Measurements from ENCODE around the gene ZSWIM1.
A peak's percentile ranks its signal among the peaks of the same experiment; 100 is the strongest.

Gene ZSWIM1

GRCh38 chr20:45880988-45881788 is at the start of gene ZSWIM1:
ZSWIM1 (plus strand) TSS chr20:45881227; CDS start chr20:45882593, 1,366 bp downstream.
- DNase-seq, result peak; percentile 99

GRCh38 chr20:45832619-45833018 is 48.4 kb upstream of the ZSWIM1 start:
- DNase-seq, result no peak

- peak; percentile 70 for DNase-seq
Measured at GRCh38 chr20:45833030-45833882, 47.8 kb upstream of the ZSWIM1 start, which contains the start of gene SNX21. SNX21 (plus strand) TSS chr20:45833799; CDS start chr20:45833920, 121 bp downstream.

- DNase-seq, result peak; percentile 72
Measured at GRCh38 chr20:45833883-45834796, 46.9 kb upstream of the ZSWIM1 start.

GRCh38 chr20:45834797-45835161 is 46.2 kb upstream of the ZSWIM1 start:
- DNase-seq, result no peak

GRCh38 chr20:45835329-45835765 is 45.7 kb upstream of the ZSWIM1 start:
- no peak for DNase-seq

GRCh38 chr20:45835825-45836224 is 45.2 kb upstream of the ZSWIM1 start:
- DNase-seq, result no peak

GRCh38 chr20:45836841-45837240 is 44.2 kb upstream of the ZSWIM1 start:
- no peak for DNase-seq

- no peak for DNase-seq
Measured at GRCh38 chr20:45840700-45841198, 40.3 kb upstream of the ZSWIM1 start.

GRCh38 chr20:45841407-45842129 is 39.5 kb upstream of the ZSWIM1 start:
- no peak for DNase-seq

GRCh38 chr20:45842169-45842812 is 38.7 kb upstream of the ZSWIM1 start:
- no peak for DNase-seq

- DNase-seq, result no peak
Measured at GRCh38 chr20:45843506-45843905, 37.5 kb upstream of the ZSWIM1 start.

GRCh38 chr20:45845452-45845851 is 35.6 kb upstream of the ZSWIM1 start:
- no peak for DNase-seq

- no peak for DNase-seq
Measured at GRCh38 chr20:45848421-45848820, 32.6 kb upstream of the ZSWIM1 start.

GRCh38 chr20:45848969-45849582 is 32.0 kb upstream of the ZSWIM1 start:
- DNase-seq, result no peak

- no peak for DNase-seq
Measured at GRCh38 chr20:45850238-45850637, 30.8 kb upstream of the ZSWIM1 start.

GRCh38 chr20:45850926-45851325 is 30.1 kb upstream of the ZSWIM1 start:
- DNase-seq, result no peak

GRCh38 chr20:45851501-45851900 is 29.5 kb upstream of the ZSWIM1 start:
- DNase-seq, result no peak

- DNase-seq, result no peak
Measured at GRCh38 chr20:45852326-45852725, 28.7 kb upstream of the ZSWIM1 start.

- DNase-seq, result no peak
Measured at GRCh38 chr20:45853484-45853883, 27.5 kb upstream of the ZSWIM1 start.

Measured in NCI-H146 (cell line).